Body of pancreas (tissue), 4 donors: Measurements from ENCODE around the gene ACER2. TPM values are rescaled to one million over a fixed set of nuclear protein-coding genes. Genes with fewer than 3 reads are reported as not detected.

Source experiments
- ATAC-seq: fragments of 150-250 bp; one replicate; pipeline ENCODE4 v1.9.1; 2016
- DNase-seq, 4 donors: peaks; one replicate each; pipeline ENCODE4 v3.0.0-alpha.2; 2019
- H3K27ac ChIP-seq, 4 donors: fragments of 200-600 bp; sonication (generic); 1 replicate in 3 of 4; 2 replicates in 1 of 4; pipeline versions ENCODE4 v1.5.1 to v1.6.1; 2016 to 2019; ENCODE audit warnings: mild to moderate bottlenecking in 1 of 4, mixed read lengths in 1 of 4, moderate library complexity in 1 of 4
- H3K27me3 ChIP-seq, 2 donors: fragments of 200-600 bp; sonication (generic); one replicate each; pipeline ENCODE4 v1.6.0; 2016; ENCODE audit warnings: mild to moderate bottlenecking in 1 of 2
- H3K36me3 ChIP-seq, 2 donors: fragments of 200-600 bp; sonication (generic); replicated peaks in 1 of 2; 2 replicates each; pipeline ENCODE4 v1.5.1; 2016; ENCODE audit warnings: low read depth in 2 of 2; ENCODE audit not compliant: insufficient read depth in 1 of 2
- H3K4me1 ChIP-seq: fragments of 200-600 bp; sonication (generic); one replicate; pipeline ENCODE4 v1.6.0; 2016
- H3K4me3 ChIP-seq, 2 donors: fragments of 200-600 bp; sonication (generic); 1 replicate in 1 of 2; 2 replicates in 1 of 2; pipeline ENCODE4 v1.5.1; 2016 to 2019
- H3K9me3 ChIP-seq, 3 donors: fragments of 200-600 bp; sonication (generic); 1 replicate in 2 of 3; 2 replicates in 1 of 3; pipeline ENCODE4 v1.5.1; 2016
- POLR2A ChIP-seq, 3 donors: fragments of 450-650 bp; IDR thresholded peaks; one replicate each; pipeline ENCODE4 v1.6.1; 2016; ENCODE audit warnings: antibody characterized with exemption in 3 of 3, mild to moderate bottlenecking in 2 of 3
- WGBS, 2 donors: methylation state at CpG; one replicate each; pipeline ENCODE4 v1.1.5; 2017; 5-methylcytosine and 5-hydroxymethylcytosine counted together
- intact Hi-C: fragments of 100-400 bp; cut with DNase I; formaldehyde crosslinking; loops from one replicate; pipeline ENCODE4 v1.15.1; 2023
- total RNA-seq, 2 donors: library from RNA; depleted of rRNA; stranded (reverse); fragments of >200 nt; gene quantifications; one replicate each; pipeline ENCODE4 v1.1.0, GENCODE V29; 2016
- TF ChIP-seq, protein P1 (sequence below), 7 experiments: fragments of 450-650 bp in 4 of 7; fragments of 200-600 bp in 3 of 7; sonication (generic) in 3 of 7; IDR thresholded peaks; one replicate each; pipeline ENCODE4 v1.5.1; 2016 to 2019; ENCODE audit warnings: antibody characterized with exemption in 7 of 7

Gene ACER2
- total RNA-seq, 2 donors from 2014 or later, result 5.3 to 8.0 TPM

DNA sequence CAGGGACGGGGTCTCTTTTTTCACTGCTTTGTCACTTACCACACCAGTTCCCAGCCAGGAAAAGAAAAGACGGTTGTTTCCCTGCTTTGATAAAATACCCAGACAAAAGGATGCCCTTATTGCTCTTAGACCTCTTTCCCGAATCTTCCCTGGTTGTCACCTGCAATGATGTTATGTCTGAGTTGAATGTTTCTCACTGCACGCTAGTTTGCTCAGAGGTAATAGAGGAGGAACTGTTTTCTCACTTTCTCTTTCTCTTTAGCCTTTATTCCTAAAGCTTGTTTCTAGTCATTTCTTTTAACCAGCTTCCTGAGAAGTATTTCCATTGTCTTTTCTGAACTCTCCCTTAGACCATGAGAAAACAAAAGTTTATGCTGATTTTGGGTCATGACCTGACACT, 32.9 kb downstream of the ACER2 start:
- intact Hi-C loops, result no loop called here
- H3K4me1 ChIP-seq, result no peaks in the 10 kb centered on the region
- H3K27ac ChIP-seq, result no peak overlapping the region
- TF ChIP-seq POLR2A (IDR thresholded peaks at IDR 0.05), result no peak
- TF ChIP-seq, protein P1, sequence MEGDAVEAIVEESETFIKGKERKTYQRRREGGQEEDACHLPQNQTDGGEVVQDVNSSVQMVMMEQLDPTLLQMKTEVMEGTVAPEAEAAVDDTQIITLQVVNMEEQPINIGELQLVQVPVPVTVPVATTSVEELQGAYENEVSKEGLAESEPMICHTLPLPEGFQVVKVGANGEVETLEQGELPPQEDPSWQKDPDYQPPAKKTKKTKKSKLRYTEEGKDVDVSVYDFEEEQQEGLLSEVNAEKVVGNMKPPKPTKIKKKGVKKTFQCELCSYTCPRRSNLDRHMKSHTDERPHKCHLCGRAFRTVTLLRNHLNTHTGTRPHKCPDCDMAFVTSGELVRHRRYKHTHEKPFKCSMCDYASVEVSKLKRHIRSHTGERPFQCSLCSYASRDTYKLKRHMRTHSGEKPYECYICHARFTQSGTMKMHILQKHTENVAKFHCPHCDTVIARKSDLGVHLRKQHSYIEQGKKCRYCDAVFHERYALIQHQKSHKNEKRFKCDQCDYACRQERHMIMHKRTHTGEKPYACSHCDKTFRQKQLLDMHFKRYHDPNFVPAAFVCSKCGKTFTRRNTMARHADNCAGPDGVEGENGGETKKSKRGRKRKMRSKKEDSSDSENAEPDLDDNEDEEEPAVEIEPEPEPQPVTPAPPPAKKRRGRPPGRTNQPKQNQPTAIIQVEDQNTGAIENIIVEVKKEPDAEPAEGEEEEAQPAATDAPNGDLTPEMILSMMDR (IDR thresholded peaks at IDR 0.05), result no peak
- no peaks in the 10 kb centered on the region for H3K9me3 ChIP-seq
- H3K36me3 ChIP-seq, result no peaks in the 10 kb centered on the region
- DNase-seq (no peak), ATAC-seq (no peak)
- no peak overlapping the region for H3K4me3 ChIP-seq
- 50 to 68% methylated on average over 4 of the region's 4 CpGs for WGBS, 2 donors
- H3K27me3 ChIP-seq, result no peaks in the 10 kb centered on the region

DNA sequence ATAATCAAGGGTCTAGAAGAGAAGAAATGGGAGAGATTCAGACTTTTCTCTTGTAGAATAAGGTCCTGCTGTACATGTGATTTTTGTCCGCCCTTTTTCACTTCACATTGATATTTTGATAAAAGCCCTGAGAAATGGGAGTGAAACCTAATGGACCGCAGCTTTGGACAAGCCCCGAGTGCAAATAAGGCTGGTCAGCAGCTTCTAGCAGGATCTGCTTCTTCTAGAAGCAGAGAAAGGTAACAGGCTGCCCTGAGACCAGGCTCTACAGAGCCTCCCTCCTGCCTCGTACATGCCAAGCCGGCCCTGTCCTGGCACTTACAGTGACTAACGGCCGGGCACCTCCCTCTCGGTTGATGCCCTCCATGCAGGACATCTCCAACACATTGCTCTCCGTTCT, 33.4 kb downstream of the ACER2 start:
- Histone ChIP-seq H3K27me3 (no peaks in the 10 kb centered on the region), H3K4me3 (no peak overlapping the region), H3K4me1 (no peaks in the 10 kb centered on the region), H3K36me3 (no peaks in the 10 kb centered on the region), H3K9me3 (no peaks in the 10 kb centered on the region), H3K27ac (no peak overlapping the region)
- DNase-seq (no peak), ATAC-seq (no peak)
- intact Hi-C loops, result no loop called here
- 91 to 93% methylated on average over 9 of the region's 9 CpGs for WGBS, 2 donors
- no peak for TF ChIP-seq POLR2A (IDR thresholded peaks at IDR 0.05)
- TF ChIP-seq, protein P1 (IDR thresholded peaks at IDR 0.05), result no peak

DNA sequence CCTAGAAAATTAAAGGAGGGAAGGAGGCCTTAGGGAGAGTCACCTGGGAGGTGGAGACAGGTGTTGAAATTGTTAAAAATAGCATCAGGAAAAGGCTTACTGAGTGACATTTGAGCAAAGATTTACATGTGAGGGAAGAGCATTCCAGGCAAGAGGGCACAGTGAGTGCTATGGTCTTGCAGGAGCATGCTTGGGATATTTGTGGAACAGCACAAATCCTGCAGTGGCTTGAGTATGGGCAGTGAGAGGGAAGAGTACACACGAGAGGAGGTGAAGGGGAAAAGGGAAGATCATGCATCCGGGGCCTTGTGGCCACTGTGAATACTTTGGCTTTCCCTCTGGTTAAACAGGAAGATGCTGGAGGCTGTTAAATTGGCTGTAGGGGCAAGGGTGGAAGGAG, 36.6 kb downstream of the ACER2 start:
- H3K36me3 ChIP-seq, result no peaks in the 10 kb centered on the region

DNA sequence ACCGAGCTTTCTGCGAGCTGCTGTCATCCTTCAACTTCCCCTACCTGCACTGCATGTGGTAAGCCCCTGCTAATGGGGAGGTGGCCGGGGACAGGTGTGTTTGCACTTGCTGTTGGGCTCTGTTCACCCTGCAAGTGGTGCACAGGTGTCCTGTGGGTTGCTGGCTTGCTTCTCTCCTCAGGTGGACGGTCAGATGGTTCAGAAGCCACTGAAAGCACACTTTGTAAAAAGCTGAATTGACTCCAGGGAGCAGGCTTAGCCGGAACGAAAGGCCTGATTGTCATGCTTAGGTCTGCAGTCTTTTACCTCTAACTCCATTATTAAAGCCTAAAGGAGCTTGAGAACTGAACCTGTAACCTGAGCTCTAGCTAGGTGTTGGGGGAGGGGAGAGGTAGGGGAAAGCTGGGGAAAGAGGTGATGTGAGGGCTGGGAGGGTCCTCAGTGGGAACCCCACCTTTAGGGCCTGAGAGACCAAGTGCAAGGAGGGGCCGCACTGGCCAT, 37.6 kb downstream of the ACER2 start:
- DNase-seq (no peak), ATAC-seq (no peak)
- H3K27me3 ChIP-seq, result no peaks in the 10 kb centered on the region
- no peak overlapping the region for H3K27ac ChIP-seq
- H3K36me3 ChIP-seq, result no peaks in the 10 kb centered on the region
- H3K4me1 ChIP-seq, result no peaks in the 10 kb centered on the region
- intact Hi-C loops, result no loop called here
- WGBS, 2 donors, result 88 to 96% methylated on average over 7 of the region's 7 CpGs
- no peaks in the 10 kb centered on the region for H3K9me3 ChIP-seq
- H3K4me3 ChIP-seq, result no peak overlapping the region
- TF ChIP-seq, protein P1 (IDR thresholded peaks at IDR 0.05), result no peak
- no peak for TF ChIP-seq POLR2A (IDR thresholded peaks at IDR 0.05)

More for the DNA sequence above, 36.6 kb downstream of the ACER2 start:
- Histone ChIP-seq H3K4me1 (no peaks in the 10 kb centered on the region), H3K27ac (no peak overlapping the region), H3K4me3 (no peak overlapping the region), H3K27me3 (no peaks in the 10 kb centered on the region), H3K9me3 (no peaks in the 10 kb centered on the region)
- DNase-seq, result no peak
- 90 to 91% methylated on average over 2 of the region's 2 CpGs for WGBS, 2 donors
- ATAC-seq, result no peak
- TF ChIP-seq, protein P1 (IDR thresholded peaks at IDR 0.05), result no peak
- TF ChIP-seq POLR2A (IDR thresholded peaks at IDR 0.05), result no peak
- intact Hi-C loops, result no loop called here
